PC-3 (cell line): ENCODE results near the gene FAM98B.

Experiments used
- EZH2 ChIP-seq: fragments of 300-600 bp; sonication (generic); IDR thresholded peaks from one replicate; pipeline ENCODE4 v1.6.1; 2017; ENCODE audit warnings: antibody characterized with exemption, mild to moderate bottlenecking, low read length; ENCODE audit not compliant: unreplicated experiment
- EZH2phosphoT487 ChIP-seq: fragments of 300-600 bp; sonication (generic); IDR thresholded peaks from 2 replicates; pipeline ENCODE4 v1.6.1; 2018; ENCODE audit warnings: mild to moderate bottlenecking, antibody characterized with exemption, low read length, borderline replicate concordance
- TF ChIP-seq, protein P1 (sequence below): fragments of 300-600 bp; sonication (generic); conservative IDR thresholded peaks from 2 replicates; pipeline ENCODE4 v1.5.1; 2017; ENCODE audit warnings: antibody characterized with exemption, low read depth, mild to moderate bottlenecking, low read length

DNA sequence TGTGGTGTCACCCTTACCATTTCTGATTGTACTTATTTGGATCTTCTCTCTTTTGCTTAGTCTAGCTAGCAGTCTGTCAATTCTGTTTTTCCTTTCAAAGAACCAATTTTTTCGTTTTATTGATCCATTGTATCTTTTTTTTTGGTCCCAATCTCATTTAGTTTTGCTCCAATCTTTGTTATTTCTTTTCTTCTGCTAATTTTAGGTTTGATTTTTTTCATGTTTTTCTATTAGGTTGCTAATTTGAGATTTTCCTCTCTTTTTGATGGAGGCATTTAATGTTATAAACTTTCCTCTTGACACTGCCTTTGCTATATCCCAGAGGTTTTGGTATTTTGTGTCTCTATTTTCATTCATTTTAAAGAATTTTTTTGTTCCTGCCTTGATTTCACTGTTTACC lies 16.9 kb upstream of the FAM98B start:
- TF ChIP-seq EZH2 (no peak), EZH2phosphoT487 (no peak)
- TF ChIP-seq, protein P1, sequence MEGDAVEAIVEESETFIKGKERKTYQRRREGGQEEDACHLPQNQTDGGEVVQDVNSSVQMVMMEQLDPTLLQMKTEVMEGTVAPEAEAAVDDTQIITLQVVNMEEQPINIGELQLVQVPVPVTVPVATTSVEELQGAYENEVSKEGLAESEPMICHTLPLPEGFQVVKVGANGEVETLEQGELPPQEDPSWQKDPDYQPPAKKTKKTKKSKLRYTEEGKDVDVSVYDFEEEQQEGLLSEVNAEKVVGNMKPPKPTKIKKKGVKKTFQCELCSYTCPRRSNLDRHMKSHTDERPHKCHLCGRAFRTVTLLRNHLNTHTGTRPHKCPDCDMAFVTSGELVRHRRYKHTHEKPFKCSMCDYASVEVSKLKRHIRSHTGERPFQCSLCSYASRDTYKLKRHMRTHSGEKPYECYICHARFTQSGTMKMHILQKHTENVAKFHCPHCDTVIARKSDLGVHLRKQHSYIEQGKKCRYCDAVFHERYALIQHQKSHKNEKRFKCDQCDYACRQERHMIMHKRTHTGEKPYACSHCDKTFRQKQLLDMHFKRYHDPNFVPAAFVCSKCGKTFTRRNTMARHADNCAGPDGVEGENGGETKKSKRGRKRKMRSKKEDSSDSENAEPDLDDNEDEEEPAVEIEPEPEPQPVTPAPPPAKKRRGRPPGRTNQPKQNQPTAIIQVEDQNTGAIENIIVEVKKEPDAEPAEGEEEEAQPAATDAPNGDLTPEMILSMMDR, result no peak
